ENCODE results near the gene KLRD1. TPM values are rescaled to one million over a fixed set of nuclear protein-coding genes. Genes with fewer than 3 reads are reported as not detected.
"Not testable (repeated sequence)": the region's sequence is repeated elsewhere in the genome, so short reads cannot be mapped to it uniquely, and the experiment has no call there.

The KLRD1 gene
- total RNA-seq, 1 donor from 2014 or later: 0.53 TPM

- Histone ChIP-seq H3K27me3 (ENCODE audit: control insufficient read depth, insufficient read depth, low read length) (no peaks in the 10 kb centered on the region), H3K36me3 (ENCODE audit: control insufficient read depth, insufficient read depth, low read length) (no peaks in the 10 kb centered on the region), H3K4me3 (ENCODE audit: low read depth, low read length) (no peak overlapping the region)
- no peak for DNase-seq (ENCODE audit: low read depth)
- TF ChIP-seq CTCF (IDR thresholded peaks at IDR 0.05; ENCODE audit: insufficient read depth, low read length, severe bottlenecking): no peak
- FAIRE-seq: no peak
These were observed 60.8 kb downstream of the KLRD1 start for GRCh38 chr12:10368206-10369171.

GRCh38 chr12:10369557-10370415 is 62.1 kb downstream of the KLRD1 start:
- TF ChIP-seq CTCF (IDR thresholded peaks at IDR 0.05; ENCODE audit: insufficient read depth, low read length, severe bottlenecking): no peak

GRCh38 chr12:10371893-10372535 is 64.3 kb downstream of the KLRD1 start:
- H3K4me3 ChIP-seq (ENCODE audit: low read depth, low read length); H3K36me3 ChIP-seq (ENCODE audit: control insufficient read depth, insufficient read depth, low read length); H3K27me3 ChIP-seq (ENCODE audit: control insufficient read depth, insufficient read depth, low read length); FAIRE-seq: not testable (repeated sequence)
- peak; percentile 19 for DNase-seq (ENCODE audit: low read depth)

More at GRCh38 chr12:10369557-10370415, 62.1 kb downstream of the KLRD1 start:
- Histone ChIP-seq H3K4me3 (ENCODE audit: low read depth, low read length) (no peak overlapping the region), H3K36me3 (ENCODE audit: control insufficient read depth, insufficient read depth, low read length) (no peaks in the 10 kb centered on the region), H3K27me3 (ENCODE audit: control insufficient read depth, insufficient read depth, low read length) (no peaks in the 10 kb centered on the region)
- DNase-seq (ENCODE audit: low read depth): peak; percentile 58
- no peak for FAIRE-seq

GRCh38 chr12:10372559-10372958 is 64.9 kb downstream of the KLRD1 start:
- FAIRE-seq: no peak
- TF ChIP-seq CTCF (IDR thresholded peaks at IDR 0.05; ENCODE audit: insufficient read depth, low read length, severe bottlenecking): no peak

GRCh38 chr12:10374624-10375018 is 67.0 kb downstream of the KLRD1 start:
- no peak for FAIRE-seq
- no peak for TF ChIP-seq CTCF (IDR thresholded peaks at IDR 0.05; ENCODE audit: insufficient read depth, low read length, severe bottlenecking)

More at GRCh38 chr12:10372559-10372958, 64.9 kb downstream of the KLRD1 start:
- DNase-seq (ENCODE audit: low read depth): no peak
- no peaks in the 10 kb centered on the region for H3K36me3 ChIP-seq (ENCODE audit: control insufficient read depth, insufficient read depth, low read length)
- H3K27me3 ChIP-seq (ENCODE audit: control insufficient read depth, insufficient read depth, low read length): no peaks in the 10 kb centered on the region
- no peak overlapping the region for H3K4me3 ChIP-seq (ENCODE audit: low read depth, low read length)

GRCh38 chr12:10378737-10379136 is 71.1 kb downstream of the KLRD1 start:
- H3K36me3 ChIP-seq (ENCODE audit: control insufficient read depth, insufficient read depth, low read length); FAIRE-seq; H3K27me3 ChIP-seq (ENCODE audit: control insufficient read depth, insufficient read depth, low read length); H3K4me3 ChIP-seq (ENCODE audit: low read depth, low read length): not testable (repeated sequence)
- DNase-seq (ENCODE audit: low read depth): peak; percentile 52

More at GRCh38 chr12:10374624-10375018, 67.0 kb downstream of the KLRD1 start:
- DNase-seq (ENCODE audit: low read depth): no peak
- Histone ChIP-seq H3K36me3 (ENCODE audit: control insufficient read depth, insufficient read depth, low read length) (no peaks in the 10 kb centered on the region), H3K4me3 (ENCODE audit: low read depth, low read length) (no peak overlapping the region), H3K27me3 (ENCODE audit: control insufficient read depth, insufficient read depth, low read length) (no peaks in the 10 kb centered on the region)

Other genes with a start within 250 kb of the KLRD1 start
- not detected in 2 replicates for gene CLEC1A, start 208.9 kb upstream of the KLRD1 start, total RNA-seq
- gene CLEC7A, start 177.7 kb upstream of the KLRD1 start, total RNA-seq: not detected in 2 replicates
- 0.38 TPM in 1 of 2 replicates, not detected in the other for gene OLR1, start 135.7 kb upstream of the KLRD1 start, total RNA-seq
- gene TMEM52B, start 128.8 kb upstream of the KLRD1 start, total RNA-seq: not detected in 2 replicates
- gene GABARAPL1, start 95.0 kb upstream of the KLRD1 start, total RNA-seq: 21.3 and 32.9 TPM in 2 replicates
- not detected in 2 replicates for gene KLRK1, start 82.2 kb downstream of the KLRD1 start, total RNA-seq
- not detected in 2 replicates for gene KLRC4, start 101.9 kb downstream of the KLRD1 start, total RNA-seq
- gene KLRC3, start 112.7 kb downstream of the KLRD1 start, total RNA-seq: not detected in 2 replicates
- not detected in 2 replicates for gene KLRC2, start 128.1 kb downstream of the KLRD1 start, total RNA-seq
- gene KLRC1, start 145.5 kb downstream of the KLRD1 start, total RNA-seq: not detected in 2 replicates
- gene EIF2S3B, start 198.0 kb downstream of the KLRD1 start, total RNA-seq: 0.77 and 0.79 TPM in 2 replicates